RWPE2 (cell line): ENCODE results near the gene DSC3.
A peak's percentile ranks its signal among the peaks of the same experiment; 100 is the strongest.

Source experiments
- ATAC-seq: fragments of 200-7000 bp; cut with Tn5 transposase; 3 replicates; pipeline ENCODE4 v1.9.1; 2021; ENCODE audit warnings: low read depth
- DNase-seq: peaks from one replicate; pipeline ENCODE4 v3.0.0-alpha.2; 2020; ENCODE audit warnings: low spot score
- H3K27ac ChIP-seq: fragments of 450-650 bp; 2 replicates; pipeline ENCODE4 v1.5.1; 2017; ENCODE audit warnings: mild to moderate bottlenecking; ENCODE audit not compliant: poor library complexity, severe bottlenecking
- H3K27me3 ChIP-seq: fragments of 250-450 bp; sonication (Bioruptor Pico); 2 replicates; pipeline ENCODE4 v1.5.1; 2021; ENCODE audit warnings: mild to moderate bottlenecking, moderate library complexity; ENCODE audit not compliant: insufficient read depth, poor library complexity, severe bottlenecking
- H3K36me3 ChIP-seq: fragments of 250-450 bp; sonication (Bioruptor Pico); 2 replicates; pipeline ENCODE4 v1.5.1; 2020; ENCODE audit warnings: low read depth, mild to moderate bottlenecking, moderate library complexity
- H3K4me1 ChIP-seq: fragments of 250-450 bp; sonication (Bioruptor Pico); 2 replicates; pipeline ENCODE4 v1.5.1; 2021; ENCODE audit warnings: mild to moderate bottlenecking, moderate library complexity; ENCODE audit not compliant: insufficient read depth, poor library complexity, severe bottlenecking
- H3K4me3 ChIP-seq: fragments of 250-450 bp; sonication (Bioruptor Pico); 2 replicates; pipeline ENCODE4 v1.5.1; 2021; ENCODE audit warnings: mild to moderate bottlenecking, moderate library complexity; ENCODE audit not compliant: severe bottlenecking
- H3K9me3 ChIP-seq: fragments of 250-450 bp; sonication (Bioruptor Pico); 2 replicates; pipeline ENCODE4 v1.5.1; 2021; ENCODE audit warnings: mild to moderate bottlenecking, moderate library complexity; ENCODE audit not compliant: severe bottlenecking
- CTCF ChIP-seq: fragments of 450-650 bp; IDR thresholded peaks from one replicate; pipeline ENCODE4 v1.5.1; 2017; ENCODE audit warnings: mild to moderate bottlenecking, moderate library complexity; ENCODE audit not compliant: poor library complexity, severe bottlenecking

The DSC3 gene

GRCh38 chr18:31042406-31043181, at the start of gene DSC3:
Gene DSC3, minus strand, starts transcription at chr18:31042742. Its CDS starts 82 bp downstream, at chr18:31042660.
- ATAC-seq (peak; percentile 62), DNase-seq (peak; percentile 82)
- no peaks in the 10 kb centered on the region for H3K27me3 ChIP-seq
- no peaks in the 10 kb centered on the region for H3K36me3 ChIP-seq
- no peaks in the 10 kb centered on the region for H3K9me3 ChIP-seq
- H3K4me1 ChIP-seq, result peaks cover 65% of the 10 kb centered on the region
- TF ChIP-seq CTCF, result no peak
- H3K27ac ChIP-seq, result peak within 1 kb of the TSS; percentile 65
- H3K4me3 ChIP-seq, result peak within 1 kb of the TSS; percentile 51

- H3K4me1 ChIP-seq, result no peaks in the 10 kb centered on the region
- H3K27me3 ChIP-seq, result no peaks in the 10 kb centered on the region
- TF ChIP-seq CTCF, result no peak
- H3K36me3 ChIP-seq, result peaks cover 24% of the 10 kb centered on the region
- H3K27ac ChIP-seq, result no peak overlapping the region
- no peak overlapping the region for H3K4me3 ChIP-seq
- H3K9me3 ChIP-seq, result no peaks in the 10 kb centered on the region
- ATAC-seq, result no peak
- no peak for DNase-seq
Measured at GRCh38 chr18:31091350-31091749, 48.8 kb upstream of the DSC3 start.

GRCh38 chr18:31088532-31088931, 46.0 kb upstream of the DSC3 start:
- H3K9me3 ChIP-seq, result no peaks in the 10 kb centered on the region
- H3K36me3 ChIP-seq, result peaks cover 31% of the 10 kb centered on the region
- no peak overlapping the region for H3K27ac ChIP-seq
- no peak for TF ChIP-seq CTCF
- DNase-seq (no peak), ATAC-seq (0 out of 3 replicates have a peak, but pooled peaks have one; percentile 19)
- no peaks in the 10 kb centered on the region for H3K27me3 ChIP-seq
- H3K4me1 ChIP-seq, result no peaks in the 10 kb centered on the region
- H3K4me3 ChIP-seq, result no peak overlapping the region

GRCh38 chr18:31079973-31080372, 37.4 kb upstream of the DSC3 start:
- Histone ChIP-seq H3K27ac (no peak overlapping the region), H3K36me3 (peaks cover 7% of the 10 kb centered on the region), H3K9me3 (no peaks in the 10 kb centered on the region), H3K4me1 (peaks cover 10% of the 10 kb centered on the region), H3K27me3 (no peaks in the 10 kb centered on the region), H3K4me3 (no peak overlapping the region)
- DNase-seq, result no peak
- TF ChIP-seq CTCF, result no peak
- no peak for ATAC-seq

GRCh38 chr18:31077878-31078277, 35.3 kb upstream of the DSC3 start:
- Histone ChIP-seq H3K9me3 (no peaks in the 10 kb centered on the region), H3K4me1 (peaks cover 10% of the 10 kb centered on the region), H3K4me3 (no peak overlapping the region), H3K27me3 (no peaks in the 10 kb centered on the region), H3K27ac (no peak overlapping the region), H3K36me3 (peaks cover 7% of the 10 kb centered on the region)
- ATAC-seq (peak; percentile 42; the same call in 1 of the 3 replicates), DNase-seq (no peak)
- TF ChIP-seq CTCF, result no peak
